ENCODE results near the gene SLC5A10. TPM values are rescaled to one million over a fixed set of nuclear protein-coding genes. Genes with fewer than 3 reads are reported as not detected.

The SLC5A10 gene
- total and polyA plus RNA-seq, 2 experiments from 2014 or later = 0.10 TPM; not detected in 1

GRCh38 chr17:18953231-18953728, 1.3 kb downstream of the SLC5A10 start:
- no peaks in the 10 kb centered on the region for H3K9me3 Mint-ChIP-seq
- Histone ChIP-seq H3K4me1 (ENCODE audit: insufficient read depth) (no peaks in the 10 kb centered on the region), H3K27me3 (ENCODE audit: insufficient read depth) (no peaks in the 10 kb centered on the region), H2AFZ (no peak overlapping the region), H4K20me1 (replicated peaks; ENCODE audit: insufficient read depth) (no peaks in the 10 kb centered on the region), H3K27ac (ENCODE audit: low read depth) (no peak overlapping the region), H3K79me2 (replicated peaks; ENCODE audit: insufficient read depth) (no peaks in the 10 kb centered on the region), H3K9me2 (ENCODE audit: insufficient read depth) (no peaks in the 10 kb centered on the region), H3F3A (replicated peaks; ENCODE audit: low read depth) (no peaks in the 10 kb centered on the region), H3K4me2 (no peak overlapping the region), H3K4me3 (no peak overlapping the region), H3K36me3 (ENCODE audit: insufficient read depth) (no peaks in the 10 kb centered on the region)
- DNase-seq (ENCODE audit: low spot score) = no peak
- H3K27me3 Mint-ChIP-seq (ENCODE audit: insufficient read depth, low read depth, poor library complexity) = peaks cover 7% of the 10 kb centered on the region
- H3K4me1 Mint-ChIP-seq = no peaks in the 10 kb centered on the region
- ATAC-seq = no peak
- H3K36me3 Mint-ChIP-seq (ENCODE audit: low read depth) = no peaks in the 10 kb centered on the region
- H3K4me3 Mint-ChIP-seq = no peak overlapping the region
- TF ChIP-seq REST (IDR thresholded peaks at IDR 0.05; ENCODE audit: unreplicated experiment) (no peak), ETS1 (IDR thresholded peaks at IDR 0.05) (no peak), CREB1 (CRISPR knock-in tag; IDR thresholded peaks at IDR 0.05; ENCODE audit: low read depth) (no peak), EZH2 (IDR thresholded peaks at IDR 0.05; ENCODE audit: low read depth, unreplicated experiment) (no peak), ZNF331 (CRISPR knock-in tag; IDR thresholded peaks at IDR 0.05; ENCODE audit: low read depth) (no peak), JUNB (IDR thresholded peaks at IDR 0.05; ENCODE audit: unreplicated experiment) (no peak)
- TF ChIP-seq, protein P1, sequence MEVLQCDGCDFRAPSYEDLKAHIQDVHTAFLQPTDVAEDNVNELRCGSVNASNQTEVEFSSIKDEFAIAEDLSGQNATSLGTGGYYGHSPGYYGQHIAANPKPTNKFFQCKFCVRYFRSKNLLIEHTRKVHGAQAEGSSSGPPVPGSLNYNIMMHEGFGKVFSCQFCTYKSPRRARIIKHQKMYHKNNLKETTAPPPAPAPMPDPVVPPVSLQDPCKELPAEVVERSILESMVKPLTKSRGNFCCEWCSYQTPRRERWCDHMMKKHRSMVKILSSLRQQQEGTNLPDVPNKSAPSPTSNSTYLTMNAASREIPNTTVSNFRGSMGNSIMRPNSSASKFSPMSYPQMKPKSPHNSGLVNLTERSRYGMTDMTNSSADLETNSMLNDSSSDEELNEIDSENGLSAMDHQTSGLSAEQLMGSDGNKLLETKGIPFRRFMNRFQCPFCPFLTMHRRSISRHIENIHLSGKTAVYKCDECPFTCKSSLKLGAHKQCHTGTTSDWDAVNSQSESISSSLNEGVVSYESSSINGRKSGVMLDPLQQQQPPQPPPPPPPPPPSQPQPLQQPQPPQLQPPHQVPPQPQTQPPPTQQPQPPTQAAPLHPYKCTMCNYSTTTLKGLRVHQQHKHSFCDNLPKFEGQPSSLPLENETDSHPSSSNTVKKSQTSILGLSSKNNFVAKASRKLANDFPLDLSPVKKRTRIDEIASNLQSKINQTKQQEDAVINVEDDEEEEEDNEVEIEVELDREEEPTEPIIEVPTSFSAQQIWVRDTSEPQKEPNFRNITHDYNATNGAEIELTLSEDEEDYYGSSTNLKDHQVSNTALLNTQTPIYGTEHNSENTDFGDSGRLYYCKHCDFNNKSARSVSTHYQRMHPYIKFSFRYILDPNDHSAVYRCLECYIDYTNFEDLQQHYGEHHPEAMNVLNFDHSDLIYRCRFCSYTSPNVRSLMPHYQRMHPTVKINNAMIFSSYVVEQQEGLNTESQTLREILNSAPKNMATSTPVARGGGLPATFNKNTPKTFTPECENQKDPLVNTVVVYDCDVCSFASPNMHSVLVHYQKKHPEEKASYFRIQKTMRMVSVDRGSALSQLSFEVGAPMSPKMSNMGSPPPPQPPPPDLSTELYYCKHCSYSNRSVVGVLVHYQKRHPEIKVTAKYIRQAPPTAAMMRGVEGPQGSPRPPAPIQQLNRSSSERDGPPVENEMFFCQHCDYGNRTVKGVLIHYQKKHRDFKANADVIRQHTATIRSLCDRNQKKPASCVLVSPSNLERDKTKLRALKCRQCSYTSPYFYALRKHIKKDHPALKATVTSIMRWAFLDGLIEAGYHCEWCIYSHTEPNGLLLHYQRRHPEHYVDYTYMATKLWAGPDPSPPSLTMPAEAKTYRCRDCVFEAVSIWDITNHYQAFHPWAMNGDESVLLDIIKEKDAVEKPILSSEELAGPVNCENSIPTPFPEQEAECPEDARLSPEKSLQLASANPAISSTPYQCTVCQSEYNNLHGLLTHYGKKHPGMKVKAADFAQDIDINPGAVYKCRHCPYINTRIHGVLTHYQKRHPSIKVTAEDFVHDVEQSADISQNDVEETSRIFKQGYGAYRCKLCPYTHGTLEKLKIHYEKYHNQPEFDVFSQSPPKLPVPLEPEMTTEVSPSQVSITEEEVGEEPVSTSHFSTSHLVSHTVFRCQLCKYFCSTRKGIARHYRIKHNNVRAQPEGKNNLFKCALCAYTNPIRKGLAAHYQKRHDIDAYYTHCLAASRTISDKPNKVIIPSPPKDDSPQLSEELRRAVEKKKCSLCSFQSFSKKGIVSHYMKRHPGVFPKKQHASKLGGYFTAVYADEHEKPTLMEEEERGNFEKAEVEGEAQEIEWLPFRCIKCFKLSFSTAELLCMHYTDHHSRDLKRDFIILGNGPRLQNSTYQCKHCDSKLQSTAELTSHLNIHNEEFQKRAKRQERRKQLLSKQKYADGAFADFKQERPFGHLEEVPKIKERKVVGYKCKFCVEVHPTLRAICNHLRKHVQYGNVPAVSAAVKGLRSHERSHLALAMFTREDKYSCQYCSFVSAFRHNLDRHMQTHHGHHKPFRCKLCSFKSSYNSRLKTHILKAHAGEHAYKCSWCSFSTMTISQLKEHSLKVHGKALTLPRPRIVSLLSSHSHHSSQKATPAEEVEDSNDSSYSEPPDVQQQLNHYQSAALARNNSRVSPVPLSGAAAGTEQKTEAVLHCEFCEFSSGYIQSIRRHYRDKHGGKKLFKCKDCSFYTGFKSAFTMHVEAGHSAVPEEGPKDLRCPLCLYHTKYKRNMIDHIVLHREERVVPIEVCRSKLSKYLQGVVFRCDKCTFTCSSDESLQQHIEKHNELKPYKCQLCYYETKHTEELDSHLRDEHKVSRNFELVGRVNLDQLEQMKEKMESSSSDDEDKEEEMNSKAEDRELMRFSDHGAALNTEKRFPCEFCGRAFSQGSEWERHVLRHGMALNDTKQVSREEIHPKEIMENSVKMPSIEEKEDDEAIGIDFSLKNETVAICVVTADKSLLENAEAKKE (CRISPR knock-in tag; IDR thresholded peaks at IDR 0.05) = no peak
- no peak overlapping the region for H3K27ac Mint-ChIP-seq

Measured in GM23338 (cell line).